Measurements from ENCODE around the gene FCGR1A. TPM values are rescaled to one million over a fixed set of nuclear protein-coding genes. Genes with fewer than 3 reads are reported as not detected.
A peak's percentile ranks its signal among the peaks of the same experiment; 100 is the strongest.
"Not testable (repeated sequence)": the region's sequence is repeated elsewhere in the genome, so short reads cannot be mapped to it uniquely, and the experiment has no call there.

The FCGR1A gene
- total and polyA plus RNA-seq, 2 donors (not counting 1 experiment from before 2014, with no cell fraction given): 0.10 TPM; not detected in 1

- H3K4me3 Mint-ChIP-seq; H3K9ac ChIP-seq (ENCODE audit: low read length); intact Hi-C loops (cut with micrococcal nuclease); POLR2A ChIA-PET; DNase-seq; H3K27ac Mint-ChIP-seq; H3K4me2 ChIP-seq (replicated peaks; ENCODE audit: low read depth, low read length, poor library complexity, severe bottlenecking); H2AFZ ChIP-seq (ENCODE audit: insufficient read depth, low read depth, low read length, poor library complexity, severe bottlenecking); H3K27me3 ChIP-seq (replicated peaks in 1 of 4; ENCODE audit: control extremely low read depth in 1 of 4, control insufficient read depth in 3 of 4, insufficient read depth in 4 of 4, low read length in 3 of 4); H3K27ac ChIP-seq (ENCODE audit: low read length in 2 of 2); H3K9me3 ChIP-seq (ENCODE audit: control extremely low read depth in 1 of 3, control insufficient read depth in 2 of 3, insufficient read depth in 1 of 3, low read length in 2 of 3); CTCF ChIA-PET; H3K4me3 ChIP-seq (ENCODE audit: control extremely low read depth in 1 of 5, extremely low read depth in 1 of 5, insufficient read depth in 1 of 5, low read depth in 2 of 5, low read length in 4 of 5); H3K27me3 Mint-ChIP-seq; H3K9me3 Mint-ChIP-seq (ENCODE audit: insufficient read depth): not testable (repeated sequence)
- peaks cover 10% of the 10 kb centered on the region for H4K20me1 ChIP-seq (ENCODE audit: control insufficient read depth, insufficient read depth, low read length, poor library complexity, severe bottlenecking)
- H3K79me2 ChIP-seq (ENCODE audit: control insufficient read depth, insufficient read depth, low read length): peaks cover 29% of the 10 kb centered on the region
- H3K4me1 ChIP-seq (ENCODE audit: control insufficient read depth in 2 of 2, insufficient read depth in 2 of 2, low read length in 2 of 2): peaks cover 22 to 27% of the 10 kb centered on the region in 2 donors
- peaks cover 25% of the 10 kb centered on the region for H3K4me1 Mint-ChIP-seq
- WGBS (ENCODE audit: insufficient coverage): no CpG with 5 or more reads among the region's 26 CpGs
- peak; percentile 23 for ATAC-seq (ENCODE audit: low read depth)
- H3K36me3 ChIP-seq (replicated peaks in 1 of 2; ENCODE audit: control extremely low read depth in 1 of 2, control insufficient read depth in 1 of 2, extremely low read depth in 1 of 2, insufficient read depth in 2 of 2, low read length in 1 of 2): peaks cover 0 to 12% of the 10 kb centered on the region in 2 experiments
Measured at GRCh38 chr1:149841149-149841548, 58.7 kb downstream of the FCGR1A start.

Other genes starting within 250 kb of the FCGR1A start
- gene PPIAL4C, start 198.8 kb upstream of the FCGR1A start, total RNA-seq: not detected in 2 replicates
- 0.67 TPM in 1 of 2 replicates, not detected in the other for gene PPIAL4C, start 198.8 kb upstream of the FCGR1A start, polyA plus RNA-seq
- 15.9 and 16.7 TPM in 2 replicates for gene BOLA1, start 116.9 kb downstream of the FCGR1A start, total RNA-seq
- 6.9 and 15.0 TPM in 2 replicates for gene BOLA1, start 116.9 kb downstream of the FCGR1A start, polyA plus RNA-seq
- gene SV2A, start 135.2 kb downstream of the FCGR1A start, total RNA-seq: 0.07 and 0.10 TPM in 2 replicates
- 0.23 and 0.24 TPM in 2 replicates for gene SV2A, start 135.2 kb downstream of the FCGR1A start, polyA plus RNA-seq
- gene SF3B4, start 145.1 kb downstream of the FCGR1A start, total RNA-seq: 59.7 and 60.1 TPM in 2 replicates
- 22.6 and 26.1 TPM in 2 replicates for gene SF3B4, start 145.1 kb downstream of the FCGR1A start, polyA plus RNA-seq
- 0.15 TPM in 1 of 2 replicates, not detected in the other for gene MTMR11, start 154.2 kb downstream of the FCGR1A start, total RNA-seq
- gene MTMR11, start 154.2 kb downstream of the FCGR1A start, polyA plus RNA-seq: 0.74 and 0.91 TPM in 2 replicates
- gene OTUD7B, start 228.0 kb downstream of the FCGR1A start, total RNA-seq: 3.3 and 4.1 TPM in 2 replicates
- 0.25 and 0.40 TPM in 2 replicates for gene OTUD7B, start 228.0 kb downstream of the FCGR1A start, polyA plus RNA-seq

Measured in B cell (primary cell).